ENCODE measurements around the gene FKBP1A. TPM values are rescaled to one million over a fixed set of nuclear protein-coding genes. Genes with fewer than 3 reads are reported as not detected.

The FKBP1A gene
- total and polyA plus RNA-seq, 2 experiments from 2014 or later, result 95.1 to 162 TPM

- TF ChIP-seq CTCF (IDR thresholded peaks at IDR 0.05; ENCODE audit: low read depth, low read length), result peak; percentile 23
- no peaks in the 10 kb centered on the region for H3K9me3 ChIP-seq (ENCODE audit: low read depth)
- no peak overlapping the region for H3K27ac ChIP-seq
- peaks cover 10% of the 10 kb centered on the region for H3K36me3 ChIP-seq
- no peak overlapping the region for H3K4me3 ChIP-seq
- DNase-seq (ENCODE audit: low read depth in 1 of 2, low spot score in 1 of 2), result peak in 1 of 2 donors; percentile 74
- H3K27me3 ChIP-seq, result no peaks in the 10 kb centered on the region
- peaks cover 3% of the 10 kb centered on the region for H3K4me1 ChIP-seq (ENCODE audit: low read depth)
Measured at GRCh38 chr20:1374246-1374645, 18.6 kb downstream of the FKBP1A start.

- no peak overlapping the region for H3K4me3 ChIP-seq
- no peaks in the 10 kb centered on the region for H3K27me3 ChIP-seq
- peaks cover 3% of the 10 kb centered on the region for H3K4me1 ChIP-seq (ENCODE audit: low read depth)
- no peak for DNase-seq (ENCODE audit: low read depth in 1 of 2, low spot score in 1 of 2)
- peaks cover 10% of the 10 kb centered on the region for H3K36me3 ChIP-seq
- no peaks in the 10 kb centered on the region for H3K9me3 ChIP-seq (ENCODE audit: low read depth)
- H3K27ac ChIP-seq, result no peak overlapping the region
- no peak for TF ChIP-seq CTCF (IDR thresholded peaks at IDR 0.05; ENCODE audit: low read depth, low read length)
Measured at GRCh38 chr20:1373614-1374013, 19.2 kb downstream of the FKBP1A start.

GRCh38 chr20:1373036-1373435, 19.8 kb downstream of the FKBP1A start:
- no peaks in the 10 kb centered on the region for H3K27me3 ChIP-seq
- peaks cover 3% of the 10 kb centered on the region for H3K4me1 ChIP-seq (ENCODE audit: low read depth)
- no peak for TF ChIP-seq CTCF (IDR thresholded peaks at IDR 0.05; ENCODE audit: low read depth, low read length)
- peaks cover 10% of the 10 kb centered on the region for H3K36me3 ChIP-seq
- no peak overlapping the region for H3K4me3 ChIP-seq
- H3K27ac ChIP-seq, result no peak overlapping the region
- no peak for DNase-seq (ENCODE audit: low read depth in 1 of 2, low spot score in 1 of 2)
- H3K9me3 ChIP-seq (ENCODE audit: low read depth), result no peaks in the 10 kb centered on the region

GRCh38 chr20:1371830-1372539, 20.9 kb downstream of the FKBP1A start:
- H3K4me3 ChIP-seq, result no peak overlapping the region
- DNase-seq (ENCODE audit: low read depth in 1 of 2, low spot score in 1 of 2), result no peak
- no peak overlapping the region for H3K27ac ChIP-seq
- no peaks in the 10 kb centered on the region for H3K9me3 ChIP-seq (ENCODE audit: low read depth)
- no peak for TF ChIP-seq CTCF (IDR thresholded peaks at IDR 0.05; ENCODE audit: low read depth, low read length)
- peaks cover 10% of the 10 kb centered on the region for H3K36me3 ChIP-seq
- H3K27me3 ChIP-seq, result no peaks in the 10 kb centered on the region
- H3K4me1 ChIP-seq (ENCODE audit: low read depth), result peaks cover 3% of the 10 kb centered on the region

GRCh38 chr20:1371202-1371782, 21.6 kb downstream of the FKBP1A start:
- peaks cover 3% of the 10 kb centered on the region for H3K4me1 ChIP-seq (ENCODE audit: low read depth)
- DNase-seq (ENCODE audit: low read depth in 1 of 2, low spot score in 1 of 2), result no peak
- no peaks in the 10 kb centered on the region for H3K9me3 ChIP-seq (ENCODE audit: low read depth)
- no peak overlapping the region for H3K4me3 ChIP-seq
- TF ChIP-seq CTCF (IDR thresholded peaks at IDR 0.05; ENCODE audit: low read depth, low read length), result no peak
- H3K36me3 ChIP-seq, result peaks cover 10% of the 10 kb centered on the region
- no peak overlapping the region for H3K27ac ChIP-seq
- H3K27me3 ChIP-seq, result no peaks in the 10 kb centered on the region
